Thoracic aorta (tissue), 2 donors: ENCODE data around the gene POP5. TPM values are rescaled to one million over a fixed set of nuclear protein-coding genes. Genes with fewer than 3 reads are reported as not detected.

ENCODE experiments used
- ATAC-seq: fragments of 150-250 bp; one replicate; pipeline ENCODE4 v1.8.0; 2017; ENCODE audit warnings: low read depth; ENCODE audit not compliant: insufficient number of reproducible peaks, low FRiP score
- DNase-seq: peaks from one replicate; pipeline ENCODE4 v3.0.0-alpha.2; 2020; ENCODE audit warnings: low spot score
- H3K27ac ChIP-seq, 2 donors: fragments of 200-600 bp; sonication (generic); 1 replicate in 1 of 2; 2 replicates in 1 of 2; pipeline ENCODE4 v1.5.1; 2016; ENCODE audit warnings: mild to moderate bottlenecking in 2 of 2, moderate library complexity in 2 of 2
- H3K27me3 ChIP-seq: fragments of 200-600 bp; sonication (generic); replicated peaks from 2 replicates; pipeline ENCODE4 v1.6.0; 2016; ENCODE audit warnings: mild to moderate bottlenecking; ENCODE audit not compliant: insufficient read depth
- H3K36me3 ChIP-seq: fragments of 200-600 bp; sonication (generic); one replicate; pipeline ENCODE4 v1.5.1; 2016
- H3K4me1 ChIP-seq, 2 donors: fragments of 200-600 bp; sonication (generic); 1 replicate in 1 of 2; 2 replicates in 1 of 2; pipeline versions ENCODE4 v1.5.1 to v1.6.0; 2016; ENCODE audit warnings: low read depth in 2 of 2, mild to moderate bottlenecking in 1 of 2; ENCODE audit not compliant: control insufficient read depth in 1 of 2
- H3K4me3 ChIP-seq: fragments of 200-600 bp; sonication (generic); 2 replicates; pipeline ENCODE4 v1.5.1; 2016; ENCODE audit warnings: mild to moderate bottlenecking
- H3K9me3 ChIP-seq: fragments of 200-600 bp; sonication (generic); 2 replicates; pipeline ENCODE4 v1.5.1; 2016
- total RNA-seq, 2 donors: library from RNA; depleted of rRNA; stranded (reverse); fragments of >200 nt; gene quantifications; one replicate each; pipeline versions ENCODE4 v1.1.0 to v1.2.3, GENCODE V29; 2016
- TF ChIP-seq, protein P1 (sequence below): fragments of 200-600 bp; sonication (generic); IDR thresholded peaks from one replicate; pipeline ENCODE4 v1.5.1; 2019; ENCODE audit warnings: antibody characterized with exemption

POP5 gene
- total RNA-seq, 2 donors from 2014 or later, result 22.3 to 42.4 TPM

DNA sequence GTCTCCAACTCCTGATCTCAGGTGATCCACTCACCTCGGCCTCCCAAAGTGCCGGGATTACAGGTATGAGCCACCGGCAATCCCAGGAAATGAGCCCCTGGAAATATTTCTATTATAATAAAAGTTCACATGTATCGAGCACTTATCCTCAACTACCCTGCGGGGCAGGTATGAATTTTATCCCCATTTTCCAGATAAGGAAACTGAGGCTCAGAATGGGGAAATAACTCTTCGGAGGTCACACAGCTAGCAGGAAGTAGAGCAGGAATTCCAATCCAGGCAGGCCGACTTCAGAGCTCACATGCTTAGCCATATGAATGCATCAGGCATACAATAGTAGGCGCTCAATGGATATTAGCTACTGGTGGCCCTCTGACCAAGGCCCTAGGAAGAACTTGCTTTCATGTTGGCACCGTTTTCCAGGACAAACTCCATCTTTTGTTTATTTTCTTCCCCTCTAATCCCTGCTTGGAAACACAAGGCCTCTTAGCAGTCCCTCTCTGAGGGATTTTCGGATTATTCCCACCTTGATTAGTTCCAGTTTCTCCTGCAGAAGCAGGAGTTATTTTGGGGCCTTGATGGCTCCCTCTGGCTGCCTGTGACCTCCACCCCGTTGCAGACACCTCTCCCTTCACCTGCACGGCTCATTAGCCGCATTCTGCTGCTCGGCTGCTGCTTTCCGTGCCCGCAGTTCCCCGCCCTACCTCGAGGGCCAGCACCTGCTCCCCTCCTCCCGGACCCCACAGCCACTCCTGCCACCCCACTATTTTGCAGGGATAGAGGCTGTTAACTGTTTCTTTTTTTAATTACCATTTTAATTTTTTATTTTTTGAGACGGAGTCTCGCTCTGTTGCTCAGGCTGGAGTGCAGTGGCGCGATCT, 18.7 kb upstream of the POP5 start:
- Histone ChIP-seq H3K9me3 (no peaks in the 10 kb centered on the region), H3K4me1 (no peaks in the 10 kb centered on the region), H3K4me3 (no peak overlapping the region), H3K27ac (no peak overlapping the region), H3K27me3 (no peaks in the 10 kb centered on the region), H3K36me3 (no peaks in the 10 kb centered on the region)
- TF ChIP-seq, protein P1, sequence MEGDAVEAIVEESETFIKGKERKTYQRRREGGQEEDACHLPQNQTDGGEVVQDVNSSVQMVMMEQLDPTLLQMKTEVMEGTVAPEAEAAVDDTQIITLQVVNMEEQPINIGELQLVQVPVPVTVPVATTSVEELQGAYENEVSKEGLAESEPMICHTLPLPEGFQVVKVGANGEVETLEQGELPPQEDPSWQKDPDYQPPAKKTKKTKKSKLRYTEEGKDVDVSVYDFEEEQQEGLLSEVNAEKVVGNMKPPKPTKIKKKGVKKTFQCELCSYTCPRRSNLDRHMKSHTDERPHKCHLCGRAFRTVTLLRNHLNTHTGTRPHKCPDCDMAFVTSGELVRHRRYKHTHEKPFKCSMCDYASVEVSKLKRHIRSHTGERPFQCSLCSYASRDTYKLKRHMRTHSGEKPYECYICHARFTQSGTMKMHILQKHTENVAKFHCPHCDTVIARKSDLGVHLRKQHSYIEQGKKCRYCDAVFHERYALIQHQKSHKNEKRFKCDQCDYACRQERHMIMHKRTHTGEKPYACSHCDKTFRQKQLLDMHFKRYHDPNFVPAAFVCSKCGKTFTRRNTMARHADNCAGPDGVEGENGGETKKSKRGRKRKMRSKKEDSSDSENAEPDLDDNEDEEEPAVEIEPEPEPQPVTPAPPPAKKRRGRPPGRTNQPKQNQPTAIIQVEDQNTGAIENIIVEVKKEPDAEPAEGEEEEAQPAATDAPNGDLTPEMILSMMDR, result no peak
- ATAC-seq (no peak), DNase-seq (no peak)

DNA sequence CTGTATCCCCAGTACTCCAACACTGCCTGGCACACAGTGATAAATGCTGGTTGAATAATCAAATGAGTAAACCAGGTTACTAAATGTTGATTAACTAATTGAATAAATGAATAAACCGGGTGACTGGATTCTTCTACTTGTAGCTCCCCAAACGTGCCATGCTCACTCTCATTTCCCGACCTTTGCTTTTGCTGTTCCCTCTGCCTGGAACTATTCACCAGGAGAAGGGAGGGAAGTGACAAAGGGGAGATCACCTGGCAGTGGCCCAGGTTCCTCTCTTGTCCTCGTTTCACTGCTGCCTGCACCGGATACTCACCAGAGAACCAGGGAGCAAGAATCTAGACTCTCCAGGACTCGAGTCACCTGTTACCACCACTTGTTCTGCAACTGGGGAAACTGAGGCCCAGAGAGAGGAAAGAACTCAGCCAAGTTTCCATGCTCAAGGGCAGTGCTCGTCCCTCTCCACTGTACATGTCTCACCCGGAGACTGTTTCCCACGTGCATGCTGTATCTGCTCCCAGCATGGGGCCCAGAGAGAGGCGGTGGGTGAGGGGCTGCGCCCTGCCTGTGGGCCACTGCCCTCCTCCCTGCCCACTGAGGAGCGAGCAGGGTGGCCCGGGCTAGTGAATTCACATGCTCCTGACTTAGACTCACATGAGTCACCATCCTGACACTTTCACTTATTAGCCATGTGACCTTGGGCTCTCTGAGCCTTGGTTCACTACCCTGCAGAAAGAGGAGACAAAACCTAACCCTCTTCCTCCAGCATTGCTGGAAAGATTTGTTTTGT, 17.7 kb upstream of the POP5 start:
- no peaks in the 10 kb centered on the region for H3K36me3 ChIP-seq
- H3K4me1 ChIP-seq, result no peaks in the 10 kb centered on the region
- no peaks in the 10 kb centered on the region for H3K27me3 ChIP-seq
- DNase-seq (no peak), ATAC-seq (no peak)
- TF ChIP-seq, protein P1, result no peak
- H3K4me3 ChIP-seq, result no peak overlapping the region
- H3K27ac ChIP-seq, result no peak overlapping the region
- no peaks in the 10 kb centered on the region for H3K9me3 ChIP-seq

DNA sequence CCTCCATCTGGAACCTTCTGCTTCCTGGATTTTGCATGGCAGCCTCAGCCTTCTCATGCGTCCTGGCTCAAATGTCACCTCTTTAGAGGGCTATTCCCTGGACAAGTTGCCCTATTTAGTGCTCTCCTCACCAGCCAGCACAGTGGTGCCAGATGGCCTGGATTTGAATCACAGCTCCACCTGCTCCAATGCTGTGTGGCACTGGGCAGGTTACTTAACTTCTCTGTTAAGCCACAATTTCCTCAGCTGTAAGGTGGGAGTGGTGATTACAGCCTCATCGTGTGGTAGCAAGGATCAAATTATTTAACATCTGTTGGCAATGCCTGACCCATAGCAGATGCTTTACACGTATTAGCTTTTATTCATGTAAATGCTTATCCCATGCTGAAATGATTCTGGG, 16.7 kb upstream of the POP5 start:
- Histone ChIP-seq H3K27ac (no peak overlapping the region), H3K36me3 (no peaks in the 10 kb centered on the region), H3K27me3 (no peaks in the 10 kb centered on the region), H3K9me3 (no peaks in the 10 kb centered on the region), H3K4me1 (no peaks in the 10 kb centered on the region), H3K4me3 (no peak overlapping the region)
- TF ChIP-seq, protein P1, result no peak
- ATAC-seq (no peak), DNase-seq (no peak)

DNA sequence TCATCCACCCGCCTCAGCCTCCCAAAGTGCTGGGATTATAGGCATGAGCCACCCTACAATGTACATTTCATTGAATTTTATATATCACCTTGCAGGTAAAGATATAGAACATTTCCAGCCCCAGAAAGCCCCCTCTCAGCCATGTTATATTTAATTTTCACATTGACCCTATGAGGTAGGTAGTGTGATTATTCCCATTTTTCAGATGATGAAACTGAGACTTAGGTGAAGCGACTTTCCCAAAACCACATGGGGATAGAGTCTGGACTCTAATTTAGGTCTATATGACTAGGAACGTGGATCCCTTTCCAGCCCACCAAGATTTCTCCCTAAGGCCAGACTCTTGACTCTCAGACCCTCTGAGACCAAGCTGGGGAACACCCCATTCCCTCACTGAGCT, 15.7 kb upstream of the POP5 start:
- TF ChIP-seq, protein P1, result no peak
- ATAC-seq (no peak), DNase-seq (no peak)
- Histone ChIP-seq H3K9me3 (no peaks in the 10 kb centered on the region), H3K36me3 (no peaks in the 10 kb centered on the region), H3K27ac (no peak overlapping the region), H3K27me3 (no peaks in the 10 kb centered on the region), H3K4me3 (no peak overlapping the region), H3K4me1 (no peaks in the 10 kb centered on the region)
